Measurements from ENCODE around the gene ZNF318.
"Not testable (repeated sequence)": the region's sequence is repeated elsewhere in the genome, so short reads cannot be mapped to it uniquely, and the experiment has no call there.

ZNF318 gene

GRCh38 chr6:43386492-43386891, 17.0 kb upstream of the ZNF318 start:
- DNase-seq: no peak

- no peak for DNase-seq
Measured at GRCh38 chr6:43383021-43383667, 13.7 kb upstream of the ZNF318 start.

- DNase-seq: not testable (repeated sequence)
Measured at GRCh38 chr6:43380858-43381257, 11.4 kb upstream of the ZNF318 start.

GRCh38 chr6:43378631-43379030, 9.2 kb upstream of the ZNF318 start:
- DNase-seq: no peak

- DNase-seq: no peak
Measured at GRCh38 chr6:43377710-43378229, 8.3 kb upstream of the ZNF318 start.

GRCh38 chr6:43376551-43376981, 7.1 kb upstream of the ZNF318 start:
- DNase-seq: no peak

GRCh38 chr6:43375693-43376092, 6.2 kb upstream of the ZNF318 start:
- no peak for DNase-seq

- no peak for DNase-seq
Measured at GRCh38 chr6:43373252-43373875, 3.9 kb upstream of the ZNF318 start.

GRCh38 chr6:43370003-43370580, 645 bp upstream of the ZNF318 start:
- DNase-seq: not testable (repeated sequence)

- DNase-seq: peak in 1 of 4 experiments; percentile 9
Measured at GRCh38 chr6:43368259-43369160, 937 bp downstream of the ZNF318 start.

- DNase-seq: no peak
Measured at GRCh38 chr6:43367245-43367984, 2.0 kb downstream of the ZNF318 start.

- no peak for DNase-seq
Measured at GRCh38 chr6:43361269-43361668, 8.2 kb downstream of the ZNF318 start.

- DNase-seq: no peak
Measured at GRCh38 chr6:43359831-43360230, 9.6 kb downstream of the ZNF318 start.

GRCh38 chr6:43359381-43359780, 10.1 kb downstream of the ZNF318 start:
- no peak for DNase-seq

- no peak for DNase-seq
Measured at GRCh38 chr6:43355862-43356590, 13.4 kb downstream of the ZNF318 start.

GRCh38 chr6:43351951-43352350, 17.5 kb downstream of the ZNF318 start:
- not testable (repeated sequence) for DNase-seq

- DNase-seq: no peak
Measured at GRCh38 chr6:43347444-43347843, 22.0 kb downstream of the ZNF318 start.

GRCh38 chr6:43347021-43347420, 22.4 kb downstream of the ZNF318 start:
- no peak for DNase-seq

GRCh38 chr6:43346243-43346642, 23.2 kb downstream of the ZNF318 start:
- not testable (repeated sequence) for DNase-seq

GRCh38 chr6:43339168-43339567, 30.3 kb downstream of the ZNF318 start:
- DNase-seq: no peak

GRCh38 chr6:43338243-43338642, 31.2 kb downstream of the ZNF318 start:
- DNase-seq: no peak

GRCh38 chr6:43336382-43336781, 33.1 kb downstream of the ZNF318 start:
- no peak for DNase-seq
